Measurements from ENCODE around the gene MCM3AP.

Gene MCM3AP

DNA sequence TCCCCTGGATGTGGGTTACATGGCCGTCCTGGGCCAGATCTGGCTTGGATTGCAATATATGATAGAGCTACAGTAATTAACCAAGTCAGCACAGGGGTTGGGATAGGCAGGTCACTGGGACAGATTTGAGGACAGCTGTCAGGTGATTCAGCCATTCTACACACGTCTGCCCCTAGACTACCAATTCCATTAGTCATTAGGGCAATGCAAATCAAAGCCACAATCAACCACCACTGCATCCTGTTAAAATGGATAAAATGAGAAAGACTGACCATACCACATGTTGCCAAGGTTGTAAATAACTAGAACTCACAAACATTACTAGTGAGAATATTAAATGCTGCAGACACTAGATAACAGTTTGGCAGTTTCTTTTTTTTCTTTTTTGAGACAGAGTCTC is 22.2 kb upstream of the MCM3AP start:
- peaks cover 8% of the 10 kb centered on the region for H3K36me3 ChIP-seq (ENCODE audit: control insufficient read depth, insufficient read depth, low read length)
- H3K4me1 ChIP-seq (ENCODE audit: control insufficient read depth, insufficient read depth, low read length), result no peaks in the 10 kb centered on the region
- H3K9me3 ChIP-seq (ENCODE audit: control insufficient read depth, insufficient read depth, low read length), result no peaks in the 10 kb centered on the region
- H3K27me3 ChIP-seq (ENCODE audit: control insufficient read depth, insufficient read depth, low read length), result no peaks in the 10 kb centered on the region
- H3K9ac ChIP-seq (ENCODE audit: low read depth, low read length), result no peak overlapping the region
- H3K4me3 ChIP-seq (ENCODE audit: low read depth, low read length), result no peak overlapping the region

DNA sequence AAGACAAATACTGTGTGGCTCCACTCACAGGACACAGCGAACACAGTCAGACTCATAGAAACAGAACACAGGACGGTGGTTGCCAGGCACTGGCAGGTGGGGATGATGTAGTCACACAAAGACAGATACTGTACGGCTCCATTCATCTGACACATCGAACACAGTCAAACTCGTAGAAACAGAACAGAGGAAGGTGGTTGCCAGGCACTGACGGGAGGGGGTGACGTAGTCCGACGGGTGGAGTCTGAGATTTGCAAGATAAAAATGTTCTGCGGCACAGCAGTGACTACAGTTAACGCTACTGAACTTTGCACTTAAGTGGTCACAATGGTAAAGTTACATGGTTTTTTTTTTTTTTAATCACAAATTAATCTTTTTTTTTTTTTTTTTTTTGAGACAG is 19.5 kb upstream of the MCM3AP start:
- H3K9me3 ChIP-seq (ENCODE audit: control insufficient read depth, insufficient read depth, low read length), result no peaks in the 10 kb centered on the region
- no peak overlapping the region for H3K4me3 ChIP-seq (ENCODE audit: low read depth, low read length)
- H3K4me1 ChIP-seq (ENCODE audit: control insufficient read depth, insufficient read depth, low read length), result no peaks in the 10 kb centered on the region
- no peak overlapping the region for H3K9ac ChIP-seq (ENCODE audit: low read depth, low read length)
- H3K36me3 ChIP-seq (ENCODE audit: control insufficient read depth, insufficient read depth, low read length), result peaks cover 17% of the 10 kb centered on the region
- no peaks in the 10 kb centered on the region for H3K27me3 ChIP-seq (ENCODE audit: control insufficient read depth, insufficient read depth, low read length)

- Histone ChIP-seq H3K4me3 (ENCODE audit: low read depth, low read length) (no peak overlapping the region), H3K9ac (ENCODE audit: low read depth, low read length) (no peak overlapping the region), H3K36me3 (ENCODE audit: control insufficient read depth, insufficient read depth, low read length) (peaks cover 18% of the 10 kb centered on the region), H3K9me3 (ENCODE audit: control insufficient read depth, insufficient read depth, low read length) (no peaks in the 10 kb centered on the region), H3K27me3 (ENCODE audit: control insufficient read depth, insufficient read depth, low read length) (no peaks in the 10 kb centered on the region), H3K4me1 (ENCODE audit: control insufficient read depth, insufficient read depth, low read length) (no peaks in the 10 kb centered on the region)
Observed at GRCh38 chr21:46304437-46304836, 19.0 kb upstream of the MCM3AP start.

- Histone ChIP-seq H3K4me3 (ENCODE audit: low read depth, low read length) (no peak overlapping the region), H3K9ac (ENCODE audit: low read depth, low read length) (no peak overlapping the region), H3K36me3 (ENCODE audit: control insufficient read depth, insufficient read depth, low read length) (peaks cover 21% of the 10 kb centered on the region), H3K27me3 (ENCODE audit: control insufficient read depth, insufficient read depth, low read length) (no peaks in the 10 kb centered on the region), H3K4me1 (ENCODE audit: control insufficient read depth, insufficient read depth, low read length) (no peaks in the 10 kb centered on the region), H3K9me3 (ENCODE audit: control insufficient read depth, insufficient read depth, low read length) (no peaks in the 10 kb centered on the region)
Observed at GRCh38 chr21:46301759-46302158, 16.3 kb upstream of the MCM3AP start.

DNA sequence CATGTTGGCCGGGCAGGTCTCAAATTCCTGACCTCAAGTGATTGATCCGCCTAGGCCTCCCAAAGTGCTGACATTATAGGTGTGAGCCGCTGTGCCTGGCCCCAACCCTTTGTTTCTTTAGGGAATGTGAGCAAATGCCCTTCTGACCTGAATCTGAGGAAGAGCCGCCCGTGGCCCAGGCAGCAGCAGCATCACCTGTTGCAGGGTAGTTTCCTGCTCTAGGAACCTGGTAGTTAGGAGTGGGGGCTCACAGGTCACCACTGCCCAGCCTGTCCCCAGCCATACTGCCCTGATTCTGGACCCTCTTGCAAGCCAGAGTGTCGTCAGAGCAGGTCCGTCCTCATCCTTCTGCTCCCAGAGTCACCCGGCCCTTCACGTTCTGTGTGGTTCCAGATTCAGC is 13.8 kb upstream of the MCM3AP start:
- H3K4me1 ChIP-seq (ENCODE audit: control insufficient read depth, insufficient read depth, low read length), result peaks cover 3% of the 10 kb centered on the region
- no peak overlapping the region for H3K4me3 ChIP-seq (ENCODE audit: low read depth, low read length)
- H3K9me3 ChIP-seq (ENCODE audit: control insufficient read depth, insufficient read depth, low read length), result no peaks in the 10 kb centered on the region
- no peak overlapping the region for H3K9ac ChIP-seq (ENCODE audit: low read depth, low read length)
- peaks cover 13% of the 10 kb centered on the region for H3K36me3 ChIP-seq (ENCODE audit: control insufficient read depth, insufficient read depth, low read length)
- H3K27me3 ChIP-seq (ENCODE audit: control insufficient read depth, insufficient read depth, low read length), result no peaks in the 10 kb centered on the region

GRCh38 chr21:46297338-46298271 is 12.2 kb upstream of the MCM3AP start:
- Histone ChIP-seq H3K4me1 (ENCODE audit: control insufficient read depth, insufficient read depth, low read length) (peaks cover 3% of the 10 kb centered on the region), H3K27me3 (ENCODE audit: control insufficient read depth, insufficient read depth, low read length) (no peaks in the 10 kb centered on the region), H3K4me3 (ENCODE audit: low read depth, low read length) (peak overlapping the region; percentile 48), H3K9me3 (ENCODE audit: control insufficient read depth, insufficient read depth, low read length) (no peaks in the 10 kb centered on the region), H3K36me3 (ENCODE audit: control insufficient read depth, insufficient read depth, low read length) (peaks cover 13% of the 10 kb centered on the region), H3K9ac (ENCODE audit: low read depth, low read length) (peak overlapping the region; percentile 71)

DNA sequence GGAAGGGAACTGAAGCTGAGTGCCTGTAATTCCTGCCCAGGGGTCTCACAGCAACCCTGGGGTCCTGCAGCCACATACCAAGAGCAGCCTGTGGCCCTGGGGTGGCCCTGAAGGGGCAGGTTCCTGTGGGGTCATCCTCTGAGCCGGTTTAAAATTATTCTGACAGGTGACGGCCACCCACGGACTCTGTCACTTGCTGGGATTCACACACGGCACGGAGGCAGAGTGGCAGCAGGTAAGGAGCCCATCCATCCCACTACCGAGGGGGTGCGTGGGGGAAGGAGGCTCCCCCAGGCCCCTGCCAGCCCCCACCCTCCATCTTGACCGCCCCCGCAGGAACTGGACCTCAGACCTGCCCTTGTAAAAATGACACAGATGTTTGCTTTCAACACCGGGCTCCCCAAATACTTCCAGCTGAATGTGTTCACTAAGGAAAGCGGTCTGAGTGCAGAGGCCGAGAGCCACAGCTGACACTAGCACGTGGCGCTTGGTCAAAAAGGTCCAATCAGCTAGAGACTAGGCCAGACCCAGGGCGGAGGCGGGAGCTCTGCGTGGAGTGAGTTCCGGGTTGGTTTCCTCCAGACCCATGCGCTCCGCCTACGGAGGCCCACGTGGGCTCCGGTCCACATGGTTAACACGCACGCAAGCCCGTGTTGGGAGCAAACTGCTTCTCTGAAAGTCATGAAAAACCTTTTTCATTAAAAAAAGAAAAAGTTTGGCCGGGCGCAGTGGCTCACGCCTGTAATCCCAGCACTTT is 10.8 kb upstream of the MCM3AP start:
- Histone ChIP-seq H3K4me1 (ENCODE audit: control insufficient read depth, insufficient read depth, low read length) (peaks cover 3% of the 10 kb centered on the region), H3K9me3 (ENCODE audit: control insufficient read depth, insufficient read depth, low read length) (no peaks in the 10 kb centered on the region), H3K9ac (ENCODE audit: low read depth, low read length) (no peak overlapping the region), H3K27me3 (ENCODE audit: control insufficient read depth, insufficient read depth, low read length) (no peaks in the 10 kb centered on the region), H3K4me3 (ENCODE audit: low read depth, low read length) (no peak overlapping the region), H3K36me3 (ENCODE audit: control insufficient read depth, insufficient read depth, low read length) (peaks cover 4% of the 10 kb centered on the region)

- Histone ChIP-seq H3K36me3 (ENCODE audit: control insufficient read depth, insufficient read depth, low read length) (peaks cover 4% of the 10 kb centered on the region), H3K9me3 (ENCODE audit: control insufficient read depth, insufficient read depth, low read length) (no peaks in the 10 kb centered on the region), H3K9ac (ENCODE audit: low read depth, low read length) (peak overlapping the region; percentile 37), H3K27me3 (ENCODE audit: control insufficient read depth, insufficient read depth, low read length) (no peaks in the 10 kb centered on the region), H3K4me1 (ENCODE audit: control insufficient read depth, insufficient read depth, low read length) (peaks cover 3% of the 10 kb centered on the region), H3K4me3 (ENCODE audit: low read depth, low read length) (no peak overlapping the region)
Observed at GRCh38 chr21:46295177-46295770, 9.9 kb upstream of the MCM3AP start.

GRCh38 chr21:46294647-46295176 is 9.3 kb upstream of the MCM3AP start:
- no peak overlapping the region for H3K4me3 ChIP-seq (ENCODE audit: low read depth, low read length)
- no peak overlapping the region for H3K9ac ChIP-seq (ENCODE audit: low read depth, low read length)
- peaks cover 4% of the 10 kb centered on the region for H3K36me3 ChIP-seq (ENCODE audit: control insufficient read depth, insufficient read depth, low read length)
- H3K4me1 ChIP-seq (ENCODE audit: control insufficient read depth, insufficient read depth, low read length), result peaks cover 3% of the 10 kb centered on the region
- H3K9me3 ChIP-seq (ENCODE audit: control insufficient read depth, insufficient read depth, low read length), result no peaks in the 10 kb centered on the region
- H3K27me3 ChIP-seq (ENCODE audit: control insufficient read depth, insufficient read depth, low read length), result no peaks in the 10 kb centered on the region

DNA sequence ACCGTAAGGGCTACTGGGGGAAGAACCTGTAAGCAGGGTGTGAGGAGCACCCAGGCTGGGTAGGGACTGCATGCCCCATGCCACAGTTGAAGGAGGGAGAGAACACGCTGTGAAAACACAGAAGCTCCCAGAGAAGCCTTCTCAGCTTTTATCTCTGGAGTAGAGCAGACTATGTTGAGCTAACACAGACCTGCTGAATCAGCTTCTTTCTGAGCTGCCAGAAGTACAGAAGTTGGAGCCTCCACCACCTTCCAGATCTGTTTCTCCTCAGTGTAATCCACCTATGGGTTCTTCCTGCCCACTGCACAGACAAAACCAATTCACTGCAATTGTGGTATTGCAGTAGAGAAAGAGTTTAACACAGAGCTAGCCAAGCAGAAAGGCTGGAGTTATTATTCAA is 6.2 kb upstream of the MCM3AP start:
- H3K4me1 ChIP-seq (ENCODE audit: control insufficient read depth, insufficient read depth, low read length), result peaks cover 6% of the 10 kb centered on the region
- H3K27me3 ChIP-seq (ENCODE audit: control insufficient read depth, insufficient read depth, low read length), result no peaks in the 10 kb centered on the region
- H3K9me3 ChIP-seq (ENCODE audit: control insufficient read depth, insufficient read depth, low read length), result no peaks in the 10 kb centered on the region
- no peaks in the 10 kb centered on the region for H3K36me3 ChIP-seq (ENCODE audit: control insufficient read depth, insufficient read depth, low read length)
- no peak overlapping the region for H3K4me3 ChIP-seq (ENCODE audit: low read depth, low read length)
- no peak overlapping the region for H3K9ac ChIP-seq (ENCODE audit: low read depth, low read length)

DNA sequence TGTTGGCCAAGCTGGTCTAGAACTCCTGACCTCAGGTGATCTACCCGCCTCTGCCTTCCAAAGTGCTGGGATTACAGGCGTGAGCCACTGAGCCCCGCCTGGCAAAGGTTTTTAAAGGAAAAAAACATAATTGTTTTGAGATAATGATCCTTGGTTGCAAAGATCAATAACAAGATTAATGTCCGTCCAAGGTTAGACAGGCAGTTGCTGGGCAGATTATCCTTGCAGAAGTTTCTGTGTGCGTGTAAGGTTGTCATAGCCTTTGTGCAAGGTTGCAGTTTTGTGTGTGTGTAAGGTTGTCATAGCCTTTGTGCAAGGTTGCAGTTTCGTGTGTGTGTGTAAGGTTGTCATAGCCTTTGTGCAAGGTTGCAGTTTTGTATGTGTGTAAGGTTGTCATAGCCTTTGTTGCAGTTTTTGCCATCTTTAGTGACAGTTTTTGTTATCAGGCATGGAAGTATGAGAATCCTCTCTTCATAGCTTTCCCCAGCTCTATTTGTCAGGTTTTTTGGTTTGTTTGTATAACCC is 4.3 kb upstream of the MCM3AP start:
- no peaks in the 10 kb centered on the region for H3K9me3 ChIP-seq (ENCODE audit: control insufficient read depth, insufficient read depth, low read length)
- H3K4me3 ChIP-seq (ENCODE audit: low read depth, low read length), result no peak overlapping the region
- no peaks in the 10 kb centered on the region for H3K27me3 ChIP-seq (ENCODE audit: control insufficient read depth, insufficient read depth, low read length)
- H3K36me3 ChIP-seq (ENCODE audit: control insufficient read depth, insufficient read depth, low read length), result no peaks in the 10 kb centered on the region
- no peak overlapping the region for H3K9ac ChIP-seq (ENCODE audit: low read depth, low read length)
- H3K4me1 ChIP-seq (ENCODE audit: control insufficient read depth, insufficient read depth, low read length), result peaks cover 3% of the 10 kb centered on the region

All from iPS-15b (cell line).